PFSK-1 (cell line): ENCODE data around the gene COX4I2.

Source experiments
- FOXP2 ChIP-seq: optimal IDR thresholded peaks from 2 replicates; pipeline ENCODE3; 2011; ENCODE audit warnings: borderline replicate concordance, control low read depth, inconsistent platforms; ENCODE audit not compliant: insufficient read depth; ENCODE audit errors: extremely low read length, extremely low read depth
- POLR2AphosphoS5 ChIP-seq: IDR thresholded peaks from 2 replicates; pipeline ENCODE4 v1.6.1; 2012; ENCODE audit warnings: low read depth, mild to moderate bottlenecking, control low read depth, low read length, moderate library complexity
- REST ChIP-seq, 2 experiments: IDR thresholded peaks; 2 replicates each; pipeline versions ENCODE4 v1.6.1 to v1.8.0; 2011 to 2012; ENCODE audit warnings: low read depth in 2 of 2, low read length in 2 of 2, control low read depth in 1 of 2, inconsistent platforms in 1 of 2, mild to moderate bottlenecking in 1 of 2, moderate library complexity in 1 of 2; ENCODE audit not compliant: insufficient read depth in 1 of 2
- SIN3A ChIP-seq: IDR thresholded peaks from 2 replicates; pipeline ENCODE4 v1.6.1; 2012; ENCODE audit warnings: mild to moderate bottlenecking, low read length, moderate library complexity, borderline replicate concordance; ENCODE audit not compliant: insufficient read depth
- TAF1 ChIP-seq: IDR thresholded peaks from 2 replicates; pipeline ENCODE4 v1.6.1; 2012; ENCODE audit warnings: low read length, control low read depth, borderline replicate concordance; ENCODE audit not compliant: insufficient read depth

Gene COX4I2

GRCh38 chr20:31685853-31686643, 48.3 kb downstream of the COX4I2 start:
- TF ChIP-seq REST (IDR thresholded peaks at IDR 0.05; ENCODE audit: insufficient read depth in 1 of 2, low read depth in 2 of 2, low read length in 2 of 2), result no peak
- TF ChIP-seq TAF1, result no peak
- no peak for TF ChIP-seq FOXP2
- no peak for TF ChIP-seq POLR2AphosphoS5
- no peak for TF ChIP-seq SIN3A

- no peak for TF ChIP-seq TAF1
- TF ChIP-seq REST (IDR thresholded peaks at IDR 0.05; ENCODE audit: insufficient read depth in 1 of 2, low read depth in 2 of 2, low read length in 2 of 2), result no peak
- no peak for TF ChIP-seq POLR2AphosphoS5
These were observed 50.1 kb downstream of the COX4I2 start for GRCh38 chr20:31687777-31688176.

GRCh38 chr20:31689141-31689540, 51.4 kb downstream of the COX4I2 start:
- TF ChIP-seq FOXP2 (no peak), REST (IDR thresholded peaks at IDR 0.05; ENCODE audit: insufficient read depth in 1 of 2, low read depth in 2 of 2, low read length in 2 of 2) (no peak)

- TF ChIP-seq REST (IDR thresholded peaks at IDR 0.05; ENCODE audit: insufficient read depth in 1 of 2, low read depth in 2 of 2, low read length in 2 of 2) (no peak), SIN3A (no peak), FOXP2 (no peak), POLR2AphosphoS5 (no peak), TAF1 (no peak)
These were observed 52.5 kb downstream of the COX4I2 start for GRCh38 chr20:31690124-31690666.

- TF ChIP-seq TAF1, result no peak
- TF ChIP-seq POLR2AphosphoS5, result no peak
- TF ChIP-seq FOXP2, result no peak
- no peak for TF ChIP-seq SIN3A
- no peak for TF ChIP-seq REST (IDR thresholded peaks at IDR 0.05; ENCODE audit: insufficient read depth in 1 of 2, low read depth in 2 of 2, low read length in 2 of 2)
These were observed 54.0 kb downstream of the COX4I2 start for GRCh38 chr20:31691646-31692275.
